H9 (cell line): ENCODE results near the gene GRHPR. TPM values are rescaled to one million over a fixed set of nuclear protein-coding genes. Genes with fewer than 3 reads are reported as not detected.

Experiments
- DNase-seq: peaks from one replicate; pipeline ENCODE4 v3.0.0-alpha.2; 2017
- H2AFZ ChIP-seq: one replicate; pipeline ENCODE4 v1.6.1; 2013; ENCODE audit warnings: mild to moderate bottlenecking, low read length, control low read depth, moderate library complexity
- H2AK5ac ChIP-seq: 2 replicates; pipeline ENCODE4 v1.6.1; 2013; ENCODE audit warnings: low read length, control low read depth, mixed read lengths; ENCODE audit not compliant: insufficient read length
- H2BK120ac ChIP-seq: one replicate; pipeline ENCODE4 v1.6.1; 2013; ENCODE audit warnings: low read depth, mild to moderate bottlenecking, low read length, control low read depth, inconsistent platforms; ENCODE audit not compliant: poor library complexity, severe bottlenecking
- H2BK12ac ChIP-seq: 2 replicates; pipeline ENCODE4 v1.6.1; 2013; ENCODE audit warnings: low read length, control low read depth, mixed read lengths, low read depth; ENCODE audit not compliant: insufficient read length
- H2BK15ac ChIP-seq: 2 replicates; pipeline ENCODE4 v1.6.1; 2013; ENCODE audit warnings: low read depth, low read length, control low read depth
- H2BK20ac ChIP-seq: one replicate; pipeline ENCODE4 v1.6.1; 2013; ENCODE audit warnings: low read depth, mild to moderate bottlenecking, low read length, control low read depth, inconsistent platforms; ENCODE audit not compliant: poor library complexity, severe bottlenecking
- H2BK5ac ChIP-seq: 2 replicates; pipeline ENCODE4 v1.6.1; 2013; ENCODE audit warnings: low read length, control low read depth, mixed read lengths; ENCODE audit not compliant: insufficient read length
- H3K14ac ChIP-seq: 2 replicates; pipeline ENCODE4 v1.6.1; 2013; ENCODE audit warnings: low read length, control low read depth; ENCODE audit not compliant: insufficient read depth
- H3K18ac ChIP-seq: 2 replicates; pipeline ENCODE4 v1.6.1; 2013; ENCODE audit warnings: low read depth, mild to moderate bottlenecking, mixed read lengths, low read length, control low read depth; ENCODE audit not compliant: insufficient read length
- H3K23ac ChIP-seq: 2 replicates; pipeline ENCODE4 v1.6.1; 2013; ENCODE audit warnings: low read length, control low read depth, mixed read lengths, low read depth; ENCODE audit not compliant: insufficient read length
- H3K23me2 ChIP-seq: 2 replicates; pipeline ENCODE4 v1.6.1; 2013; ENCODE audit warnings: low read depth, mild to moderate bottlenecking, mixed read lengths, low read length, control low read depth; ENCODE audit not compliant: insufficient read length, poor library complexity, severe bottlenecking
- H3K27ac ChIP-seq: 2 replicates; pipeline ENCODE4 v1.5.1; 2013; ENCODE audit warnings: low read length, control low read depth, mixed read lengths, low read depth; ENCODE audit not compliant: insufficient read length
- H3K27me3 ChIP-seq: 2 replicates; pipeline ENCODE4 v1.6.1; 2013; ENCODE audit warnings: low read length, control low read depth, inconsistent platforms; ENCODE audit not compliant: insufficient read depth
- H3K4ac ChIP-seq: 2 replicates; pipeline ENCODE4 v1.6.1; 2013; ENCODE audit warnings: low read depth, mild to moderate bottlenecking, control low read depth, inconsistent platforms, low read length, moderate library complexity
- H3K4me1 ChIP-seq: 2 replicates; pipeline ENCODE4 v1.6.1; 2013; ENCODE audit warnings: low read length, control low read depth, inconsistent platforms; ENCODE audit not compliant: insufficient read depth
- H3K4me2 ChIP-seq: 2 replicates; pipeline ENCODE4 v1.6.1; 2013; ENCODE audit warnings: low read length, control low read depth, mixed read lengths; ENCODE audit not compliant: insufficient read length, insufficient read depth
- H3K56ac ChIP-seq: 2 replicates; pipeline ENCODE4 v1.6.1; 2013; ENCODE audit warnings: low read depth, mild to moderate bottlenecking, mixed read lengths, low read length, control low read depth; ENCODE audit not compliant: insufficient read length
- H3K79me1 ChIP-seq: 2 replicates; pipeline ENCODE4 v1.6.1; 2013; ENCODE audit warnings: low read depth, mild to moderate bottlenecking, moderate library complexity, low read length, control low read depth, inconsistent platforms; ENCODE audit not compliant: insufficient read depth, poor library complexity, severe bottlenecking
- H3K79me2 ChIP-seq: 2 replicates; pipeline ENCODE4 v1.6.1; 2013; ENCODE audit warnings: low read length, control low read depth, inconsistent platforms; ENCODE audit not compliant: insufficient read depth
- H3K9ac ChIP-seq: 2 replicates; pipeline ENCODE4 v1.6.1; 2013; ENCODE audit warnings: low read length, control low read depth, mixed read lengths; ENCODE audit not compliant: insufficient read length; ENCODE audit errors: extremely low read depth
- H3K9me3 ChIP-seq: one replicate; pipeline ENCODE4 v1.6.1; 2013; ENCODE audit warnings: low read depth, low read length, inconsistent platforms; ENCODE audit not compliant: control insufficient read depth
- H3T11ph ChIP-seq: one replicate; pipeline ENCODE4 v1.6.1; 2013; ENCODE audit warnings: mild to moderate bottlenecking, low read length, control low read depth, inconsistent platforms
- H4K20me1 ChIP-seq: one replicate; pipeline ENCODE4 v1.6.1; 2013; ENCODE audit not compliant: control insufficient read depth, insufficient read length, insufficient read depth
- H4K5ac ChIP-seq: 2 replicates; pipeline ENCODE4 v1.6.1; 2013; ENCODE audit warnings: low read depth, mild to moderate bottlenecking, mixed read lengths, low read length, control low read depth; ENCODE audit not compliant: insufficient read length
- H4K8ac ChIP-seq: replicated peaks from 2 replicates; pipeline ENCODE4 v1.6.1; 2013; ENCODE audit warnings: low read length, control low read depth, mixed read lengths, low read depth; ENCODE audit not compliant: insufficient read length
- H4K91ac ChIP-seq: 2 replicates; pipeline ENCODE4 v1.6.1; 2013; ENCODE audit warnings: low read depth, mild to moderate bottlenecking, moderate library complexity, mixed read lengths, low read length, control low read depth; ENCODE audit not compliant: insufficient read length
- H3K27ac Mint-ChIP-seq, 3 experiments: 2 replicates in 2 of 3; 3 replicates in 1 of 3; pipeline ENCODE4 v1.8.0; 2020 to 2021; ENCODE audit warnings: mixed read lengths in 3 of 3, mild to moderate bottlenecking in 1 of 3, moderate library complexity in 1 of 3
- H3K27me3 Mint-ChIP-seq: 2 replicates; pipeline ENCODE4 v1.8.0; 2021; ENCODE audit warnings: low read depth, mild to moderate bottlenecking, moderate library complexity, mixed read lengths
- H3K36me3 Mint-ChIP-seq, 3 experiments: 2 replicates in 2 of 3; 3 replicates in 1 of 3; pipeline ENCODE4 v1.8.0; 2020 to 2021; ENCODE audit warnings: low read depth in 3 of 3, mixed read lengths in 3 of 3; ENCODE audit not compliant: insufficient read depth in 1 of 3
- H3K4me1 Mint-ChIP-seq, 2 experiments: 2 replicates each; pipeline ENCODE4 v1.8.0; 2020; ENCODE audit warnings: mixed read lengths in 2 of 2
- H3K4me3 Mint-ChIP-seq, 2 experiments: 2 replicates in 1 of 2; 3 replicates in 1 of 2; pipeline ENCODE4 v1.8.0; 2020 to 2021; ENCODE audit warnings: mild to moderate bottlenecking in 2 of 2, mixed read lengths in 2 of 2, moderate library complexity in 1 of 2
- H3K9me3 Mint-ChIP-seq, 2 experiments: 2 replicates in 1 of 2; 3 replicates in 1 of 2; pipeline ENCODE4 v1.8.0; 2020; ENCODE audit warnings: mild to moderate bottlenecking in 2 of 2, mixed read lengths in 2 of 2, moderate library complexity in 1 of 2
- WGBS: extraction: QIAGEN DNeasy Blood & Tissue Kit; methylation state at CpG from one replicate; pipeline ENCODE4 v1.1.7; 2013; ENCODE audit warnings: missing lambda C conversion rate, low lambda C conversion rate, mixed read lengths; ENCODE audit not compliant: insufficient read length; ENCODE audit errors: extremely low coverage; 5-methylcytosine and 5-hydroxymethylcytosine counted together
- total RNA-seq: library from RNA; stranded (reverse); gene quantifications from 2 replicates; pipeline ENCODE4 v1.2.1, GENCODE V29; 2021
- TF ChIP-seq, protein P1 (sequence below): fragments of 200-600 bp; sonication (generic); conservative IDR thresholded peaks from 3 replicates; pipeline ENCODE4 v1.8.0; 2021; ENCODE audit warnings: antibody characterized with exemption, mild to moderate bottlenecking

The GRHPR gene
- total RNA-seq, 1 experiment from 2014 or later = 97.9 TPM

DNA sequence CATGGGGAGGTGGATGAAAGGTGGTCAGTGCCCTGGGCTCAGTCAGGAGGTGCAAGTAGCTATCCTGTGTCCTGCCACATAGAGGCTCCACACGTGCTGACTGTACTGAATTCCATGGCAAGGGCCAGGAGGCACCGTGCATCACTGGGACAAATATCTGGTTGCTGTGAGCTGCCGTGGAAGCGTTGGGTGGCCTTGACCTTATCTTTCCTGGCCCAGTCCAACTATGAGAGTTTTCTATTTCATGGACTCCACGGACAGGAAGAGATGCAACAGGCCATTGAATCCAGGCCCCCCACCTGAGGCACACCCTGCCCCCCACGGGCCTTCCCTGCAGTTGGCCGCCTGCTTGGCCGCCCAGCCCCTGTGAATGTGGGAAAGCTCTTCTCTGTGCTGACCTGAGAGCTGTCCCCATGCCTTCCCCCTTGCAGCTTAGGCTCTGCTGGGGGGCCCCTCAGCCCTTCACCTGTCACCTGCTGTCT is 1.7 kb downstream of the GRHPR start:
- Histone ChIP-seq H3K23me2 (peaks cover 10% of the 10 kb centered on the region), H3K9ac (no peak overlapping the region), H3T11ph (no peak overlapping the region), H2BK15ac (no peak overlapping the region), H3K9me3 (no peaks in the 10 kb centered on the region), H3K4me1 (peaks cover 4% of the 10 kb centered on the region; the same call in 1 of the 2 replicates), H4K20me1 (no peaks in the 10 kb centered on the region), H3K23ac (no peak overlapping the region), H3K18ac (no peak overlapping the region), H2BK12ac (no peak overlapping the region), H2BK20ac (no peak overlapping the region), H3K4me2 (peak overlapping the region; percentile 82), H3K14ac (no peak overlapping the region), H2BK5ac (no peak overlapping the region), H3K27ac (no peak overlapping the region), H4K91ac (no peak overlapping the region), H3K79me1 (peaks cover 4% of the 10 kb centered on the region), H3K56ac (no peak overlapping the region), H3K4ac (no peak overlapping the region), H3K27me3 (no peaks in the 10 kb centered on the region), H2AK5ac (no peak overlapping the region), H4K5ac (no peak overlapping the region), H3K79me2 (peaks cover 6% of the 10 kb centered on the region; the same call in 1 of the 2 replicates), H4K8ac (no peak overlapping the region), H2AFZ (no peak overlapping the region), H2BK120ac (no peak overlapping the region)
- peaks cover 28 to 35% (median 35%) of the 10 kb centered on the region in 3 experiments for H3K36me3 Mint-ChIP-seq
- WGBS = no CpG with 5 or more reads among the region's 8 CpGs
- DNase-seq = no peak
- peaks cover 17 to 19% of the 10 kb centered on the region in 2 experiments for H3K4me1 Mint-ChIP-seq
- TF ChIP-seq, protein P1, sequence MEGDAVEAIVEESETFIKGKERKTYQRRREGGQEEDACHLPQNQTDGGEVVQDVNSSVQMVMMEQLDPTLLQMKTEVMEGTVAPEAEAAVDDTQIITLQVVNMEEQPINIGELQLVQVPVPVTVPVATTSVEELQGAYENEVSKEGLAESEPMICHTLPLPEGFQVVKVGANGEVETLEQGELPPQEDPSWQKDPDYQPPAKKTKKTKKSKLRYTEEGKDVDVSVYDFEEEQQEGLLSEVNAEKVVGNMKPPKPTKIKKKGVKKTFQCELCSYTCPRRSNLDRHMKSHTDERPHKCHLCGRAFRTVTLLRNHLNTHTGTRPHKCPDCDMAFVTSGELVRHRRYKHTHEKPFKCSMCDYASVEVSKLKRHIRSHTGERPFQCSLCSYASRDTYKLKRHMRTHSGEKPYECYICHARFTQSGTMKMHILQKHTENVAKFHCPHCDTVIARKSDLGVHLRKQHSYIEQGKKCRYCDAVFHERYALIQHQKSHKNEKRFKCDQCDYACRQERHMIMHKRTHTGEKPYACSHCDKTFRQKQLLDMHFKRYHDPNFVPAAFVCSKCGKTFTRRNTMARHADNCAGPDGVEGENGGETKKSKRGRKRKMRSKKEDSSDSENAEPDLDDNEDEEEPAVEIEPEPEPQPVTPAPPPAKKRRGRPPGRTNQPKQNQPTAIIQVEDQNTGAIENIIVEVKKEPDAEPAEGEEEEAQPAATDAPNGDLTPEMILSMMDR = no peak
- H3K27ac Mint-ChIP-seq = 0 out of 7 replicates have a peak overlapping the region, but pooled peaks of 1 of the 3 experiments have one; percentile 28
- no peaks in the 10 kb centered on the region for H3K27me3 Mint-ChIP-seq
- H3K9me3 Mint-ChIP-seq = no peaks in the 10 kb centered on the region
- H3K4me3 Mint-ChIP-seq = peak overlapping the region; percentile 95 to 97; a peak in 4 of 5 replicates
